Melanocyte of skin (primary cell): ENCODE results near the gene FAM217A. TPM values are rescaled to one million over a fixed set of nuclear protein-coding genes. Genes with fewer than 3 reads are reported as not detected.

Source experiments
- total RNA-seq, 2 donors: library from RNA; depleted of rRNA; stranded (reverse); fragments of >200 nt; gene quantifications; 2 replicates each; pipeline ENCODE4 v1.2.3, GENCODE V29; 2012

FAM217A gene, protein sequence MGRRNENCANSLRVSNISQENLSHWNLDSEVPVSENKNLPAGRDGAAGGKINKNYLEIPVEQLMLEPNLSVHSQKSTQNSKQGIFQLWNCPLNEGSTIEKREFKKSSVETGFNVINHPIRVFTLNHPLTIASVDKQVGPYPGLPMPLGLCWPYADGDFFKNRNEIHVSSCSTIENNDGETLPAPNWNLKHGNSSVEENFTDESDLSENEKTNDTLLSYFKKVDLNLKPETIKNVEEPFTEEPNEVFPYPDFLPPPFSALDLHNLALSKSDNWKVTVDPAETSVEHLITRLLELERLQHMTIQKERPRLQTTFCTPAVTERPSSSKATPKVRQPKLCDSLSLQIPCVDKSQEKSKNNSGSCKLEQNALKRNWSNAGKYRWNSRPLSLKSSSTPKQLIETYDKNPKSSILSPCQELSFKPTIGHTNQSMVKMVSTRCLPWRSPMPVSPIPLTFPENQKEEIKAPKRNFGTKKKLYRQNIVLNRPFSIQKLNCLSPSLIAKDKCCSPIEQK
- not detected for total RNA-seq

DNA sequence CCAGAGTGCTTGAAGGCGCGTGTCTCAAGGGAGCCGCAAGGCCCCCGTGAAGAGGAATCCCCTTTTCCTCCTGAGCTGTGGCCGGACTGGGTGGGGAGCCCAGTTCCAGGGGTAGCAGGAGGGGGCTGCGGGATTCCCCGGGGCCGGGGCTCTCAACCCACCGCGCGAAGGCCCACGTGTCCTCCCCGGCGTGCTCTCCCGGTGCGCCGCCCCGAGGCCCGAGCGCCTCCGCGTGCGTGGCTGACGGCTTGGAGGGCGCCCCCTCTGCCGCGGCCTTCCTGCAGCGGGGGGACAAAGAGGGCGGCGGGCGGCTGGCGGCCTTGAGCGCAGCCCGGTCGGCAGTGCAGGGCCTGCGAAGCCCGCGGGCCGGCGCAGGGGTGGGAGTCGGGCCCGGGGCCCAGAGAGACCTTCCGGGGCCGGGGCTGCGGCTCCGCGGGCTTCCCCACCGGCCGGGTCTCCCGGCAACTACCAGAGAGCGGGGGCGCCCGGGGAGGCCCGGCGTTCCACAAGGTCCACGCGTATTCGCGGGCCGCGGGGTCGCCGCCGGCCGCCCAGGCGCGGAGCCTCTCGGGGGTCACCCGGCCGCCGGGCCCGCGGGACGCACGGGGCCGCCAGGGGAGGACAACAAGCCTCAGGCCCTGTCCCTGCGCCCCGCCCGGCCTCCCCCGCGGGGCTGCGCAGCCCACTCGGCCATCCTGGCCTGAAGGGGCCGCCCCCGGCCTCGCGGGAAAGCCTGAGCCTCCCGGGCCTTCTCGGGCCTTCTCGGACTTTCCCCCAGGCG, at the start of gene FAM217A:
Gene FAM217A, minus strand, starts transcription at position 447 of the 781 bp plus-strand sequence. CDS start 1,723 bp downstream, outside the sequence.

Other genes with a start within 250 kb of the FAM217A start
- 1 to 10 TPM; 4.1 to 10.0 TPM for gene FAM50B, start 229.8 kb downstream of the FAM217A start, total RNA-seq
- gene ECI2, start 56.4 kb upstream of the FAM217A start, total RNA-seq, result 10 to 100 TPM; 52.0 to 74.6 TPM